Suprapubic skin (tissue), 4 donors: ENCODE measurements around the gene COX7A2.

Experiments
- EP300 ChIP-seq: sonication (generic); formaldehyde crosslinking; IDR thresholded peaks from one replicate; pipeline ENCODE4 v1.6.1; 2017; ENCODE audit warnings: antibody characterized with exemption
- POLR2AphosphoS5 ChIP-seq, 3 donors: sonication (generic); formaldehyde crosslinking; IDR thresholded peaks; one replicate each; pipeline ENCODE4 v1.6.1; 2017; ENCODE audit warnings: antibody characterized with exemption in 3 of 3
- TF ChIP-seq, protein P1 (sequence below), 2 donors: fragments of 200-600 bp in 1 of 2; fragments of 450-650 bp in 1 of 2; sonication (generic) in 1 of 2; IDR thresholded peaks; one replicate each; pipeline ENCODE4 v1.5.1; 2016 to 2019; ENCODE audit warnings: antibody characterized with exemption in 2 of 2, mild to moderate bottlenecking in 1 of 2, moderate library complexity in 1 of 2

- TF ChIP-seq, protein P1, sequence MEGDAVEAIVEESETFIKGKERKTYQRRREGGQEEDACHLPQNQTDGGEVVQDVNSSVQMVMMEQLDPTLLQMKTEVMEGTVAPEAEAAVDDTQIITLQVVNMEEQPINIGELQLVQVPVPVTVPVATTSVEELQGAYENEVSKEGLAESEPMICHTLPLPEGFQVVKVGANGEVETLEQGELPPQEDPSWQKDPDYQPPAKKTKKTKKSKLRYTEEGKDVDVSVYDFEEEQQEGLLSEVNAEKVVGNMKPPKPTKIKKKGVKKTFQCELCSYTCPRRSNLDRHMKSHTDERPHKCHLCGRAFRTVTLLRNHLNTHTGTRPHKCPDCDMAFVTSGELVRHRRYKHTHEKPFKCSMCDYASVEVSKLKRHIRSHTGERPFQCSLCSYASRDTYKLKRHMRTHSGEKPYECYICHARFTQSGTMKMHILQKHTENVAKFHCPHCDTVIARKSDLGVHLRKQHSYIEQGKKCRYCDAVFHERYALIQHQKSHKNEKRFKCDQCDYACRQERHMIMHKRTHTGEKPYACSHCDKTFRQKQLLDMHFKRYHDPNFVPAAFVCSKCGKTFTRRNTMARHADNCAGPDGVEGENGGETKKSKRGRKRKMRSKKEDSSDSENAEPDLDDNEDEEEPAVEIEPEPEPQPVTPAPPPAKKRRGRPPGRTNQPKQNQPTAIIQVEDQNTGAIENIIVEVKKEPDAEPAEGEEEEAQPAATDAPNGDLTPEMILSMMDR (IDR thresholded peaks at IDR 0.05): no peak
- TF ChIP-seq POLR2AphosphoS5 (IDR thresholded peaks at IDR 0.05) (no peak), EP300 (no peak)
Observed at GRCh38 chr6:75224303-75224926, 19.2 kb downstream of the COX7A2 start.
